Measurements from ENCODE around the gene DEF6.
A peak's percentile ranks its signal among the peaks of the same experiment; 100 is the strongest.
"Not testable (repeated sequence)": the region's sequence is repeated elsewhere in the genome, so short reads cannot be mapped to it uniquely, and the experiment has no call there.

The DEF6 gene

DNA sequence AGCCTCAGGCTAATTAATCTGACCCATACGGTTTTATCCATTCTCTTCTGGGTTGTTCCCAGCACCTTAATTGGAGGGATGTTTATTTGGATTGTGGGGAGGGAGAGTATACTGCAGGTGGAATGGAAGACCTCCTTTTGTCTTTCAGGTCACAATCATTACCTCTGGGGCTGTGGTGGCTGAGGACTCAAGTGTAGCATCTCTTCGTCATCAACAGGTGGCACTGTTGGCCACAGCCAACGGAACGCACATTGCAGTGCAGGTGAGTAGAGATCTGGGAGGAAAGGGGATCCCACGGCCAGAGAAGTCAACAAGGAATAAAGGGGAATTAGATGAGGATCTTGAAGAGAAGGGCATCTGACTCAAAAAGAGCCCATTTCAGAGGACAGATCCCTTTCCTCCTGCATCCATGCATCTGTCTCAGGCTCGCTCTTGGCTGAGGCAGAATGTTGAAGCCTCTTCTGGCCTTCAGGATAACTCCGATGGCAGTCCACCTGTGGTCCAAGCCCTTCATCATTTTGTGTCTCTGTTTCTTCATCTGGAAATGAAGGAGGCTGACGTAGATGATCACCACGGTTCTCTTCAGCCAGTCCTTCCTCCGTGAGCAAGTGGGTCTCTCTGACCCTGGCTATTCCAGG lies 3.2 kb upstream of the DEF6 start:
- Mint-ChIP-seq H3K4me3 (no peak overlapping the region), H3K27me3 (no peaks in the 10 kb centered on the region), H3K27ac (peak overlapping the region; percentile 12), H3K9me3 (no peaks in the 10 kb centered on the region), H3K36me3 (ENCODE audit: low read depth) (peaks cover 78% of the 10 kb centered on the region), H3K4me1 (ENCODE audit: low read depth) (peaks cover 15% of the 10 kb centered on the region)
- peak; percentile 64 for DNase-seq

- Mint-ChIP-seq H3K4me3 (no peak overlapping the region), H3K36me3 (ENCODE audit: low read depth) (peaks cover 80% of the 10 kb centered on the region), H3K4me1 (ENCODE audit: low read depth) (peaks cover 21% of the 10 kb centered on the region), H3K9me3 (no peaks in the 10 kb centered on the region), H3K27me3 (no peaks in the 10 kb centered on the region), H3K27ac (no peak overlapping the region)
- DNase-seq = no peak
Observed at GRCh38 chr6:35295036-35295435, 2.6 kb upstream of the DEF6 start.

GRCh38 chr6:35295521-35296315 lies 1.9 kb upstream of the DEF6 start:
- H3K27me3 Mint-ChIP-seq = no peaks in the 10 kb centered on the region
- H3K36me3 Mint-ChIP-seq (ENCODE audit: low read depth) = peaks cover 80% of the 10 kb centered on the region
- H3K4me3 Mint-ChIP-seq = no peak overlapping the region
- H3K27ac Mint-ChIP-seq = no peak overlapping the region
- peaks cover 28% of the 10 kb centered on the region for H3K4me1 Mint-ChIP-seq (ENCODE audit: low read depth)
- DNase-seq = no peak
- H3K9me3 Mint-ChIP-seq = no peaks in the 10 kb centered on the region

DNA sequence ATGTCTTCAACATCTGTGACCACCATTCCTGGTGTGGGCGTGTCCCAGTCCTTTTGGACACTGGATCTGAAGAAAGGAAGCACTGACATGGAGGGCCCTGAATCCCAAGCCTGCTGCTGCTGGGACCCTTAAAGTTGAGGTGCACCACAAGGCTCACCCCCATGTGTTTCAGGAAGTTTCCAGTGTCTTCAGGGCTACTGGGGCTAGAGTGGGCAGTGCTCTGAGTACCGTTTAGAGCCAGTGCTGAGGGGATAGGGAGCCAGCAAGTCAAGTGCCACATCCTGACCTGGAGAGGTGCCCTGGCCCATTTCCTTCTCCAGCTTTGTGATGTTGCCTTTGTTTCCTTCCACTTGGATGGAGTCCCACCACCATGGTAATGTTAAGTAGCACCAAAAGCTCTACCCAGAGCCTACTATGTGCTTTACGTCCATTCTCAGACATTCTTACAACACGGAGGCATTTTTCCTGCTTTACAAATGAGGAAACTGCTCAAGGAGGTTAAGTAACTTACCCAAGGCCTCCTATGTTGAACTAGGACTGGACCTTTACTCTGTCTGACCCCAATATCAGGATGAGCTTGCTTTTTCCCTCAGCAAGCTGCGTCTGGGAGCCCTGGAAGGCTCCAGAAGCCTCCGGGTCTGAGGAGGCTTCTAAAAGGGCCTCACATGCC lies 552 bp upstream of the DEF6 start:
- DNase-seq = no peak
- no peaks in the 10 kb centered on the region for H3K9me3 Mint-ChIP-seq
- H3K4me3 Mint-ChIP-seq = peak overlapping the region; percentile 87
- peaks cover 75% of the 10 kb centered on the region for H3K36me3 Mint-ChIP-seq (ENCODE audit: low read depth)
- peaks cover 42% of the 10 kb centered on the region for H3K4me1 Mint-ChIP-seq (ENCODE audit: low read depth)
- no peaks in the 10 kb centered on the region for H3K27me3 Mint-ChIP-seq
- H3K27ac Mint-ChIP-seq = peak overlapping the region; percentile 99

DNA sequence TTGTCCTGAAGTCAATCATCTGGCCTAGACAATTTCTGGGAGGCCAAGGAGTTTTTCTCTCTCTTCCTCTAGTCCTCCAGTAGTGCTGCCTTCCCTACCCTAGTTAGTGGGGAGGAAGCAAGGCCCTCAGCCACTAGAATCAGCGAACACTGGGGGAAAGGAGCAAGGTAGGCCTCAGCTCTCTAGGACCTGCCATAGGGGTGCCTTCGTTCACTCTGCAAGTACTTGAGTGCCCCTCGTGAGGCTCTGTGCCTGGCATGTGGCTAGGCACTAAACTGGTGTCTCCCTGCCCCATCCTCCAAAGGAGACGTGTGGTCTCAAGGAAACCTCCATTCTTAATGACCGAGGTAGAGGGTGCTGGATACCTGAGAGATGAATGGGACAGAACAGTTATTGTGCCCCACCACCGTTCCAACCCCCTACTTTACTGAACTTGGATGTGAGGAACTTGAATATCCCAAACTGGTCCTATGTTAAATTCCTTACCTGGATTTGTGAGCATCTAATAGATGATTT lies 1.1 kb downstream of the DEF6 start:
- Mint-ChIP-seq H3K9me3 (no peaks in the 10 kb centered on the region), H3K27me3 (no peaks in the 10 kb centered on the region), H3K27ac (peak overlapping the region; percentile 99), H3K4me3 (peak overlapping the region; percentile 87), H3K36me3 (ENCODE audit: low read depth) (peaks cover 72% of the 10 kb centered on the region), H3K4me1 (ENCODE audit: low read depth) (peaks cover 58% of the 10 kb centered on the region)
- peak; percentile 56 for DNase-seq

DNA sequence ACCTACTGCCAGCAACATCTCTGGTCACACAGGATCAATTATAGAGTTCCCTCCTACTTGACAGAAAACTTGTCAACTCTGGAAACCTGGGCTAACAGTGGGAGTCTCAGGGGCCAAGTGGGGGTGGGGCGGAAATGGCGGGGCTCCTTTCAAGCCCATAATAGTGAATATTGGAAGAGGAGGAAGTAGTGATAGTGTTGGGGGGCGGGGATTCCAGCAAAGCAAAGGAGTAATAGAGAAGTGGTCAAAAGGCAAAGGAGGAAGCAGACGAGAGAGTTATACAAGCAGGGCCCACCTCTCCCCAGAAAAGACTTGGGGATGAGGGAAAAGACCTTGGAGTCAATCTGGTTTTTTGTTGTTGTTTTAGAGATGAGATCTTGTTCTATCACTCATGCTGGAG lies 2.1 kb downstream of the DEF6 start:
- DNase-seq = no peak
- Mint-ChIP-seq H3K27ac (peak overlapping the region; percentile 99), H3K27me3 (no peaks in the 10 kb centered on the region), H3K36me3 (ENCODE audit: low read depth) (peaks cover 71% of the 10 kb centered on the region), H3K9me3 (no peaks in the 10 kb centered on the region), H3K4me3 (peak overlapping the region; percentile 87), H3K4me1 (ENCODE audit: low read depth) (peaks cover 66% of the 10 kb centered on the region)

DNA sequence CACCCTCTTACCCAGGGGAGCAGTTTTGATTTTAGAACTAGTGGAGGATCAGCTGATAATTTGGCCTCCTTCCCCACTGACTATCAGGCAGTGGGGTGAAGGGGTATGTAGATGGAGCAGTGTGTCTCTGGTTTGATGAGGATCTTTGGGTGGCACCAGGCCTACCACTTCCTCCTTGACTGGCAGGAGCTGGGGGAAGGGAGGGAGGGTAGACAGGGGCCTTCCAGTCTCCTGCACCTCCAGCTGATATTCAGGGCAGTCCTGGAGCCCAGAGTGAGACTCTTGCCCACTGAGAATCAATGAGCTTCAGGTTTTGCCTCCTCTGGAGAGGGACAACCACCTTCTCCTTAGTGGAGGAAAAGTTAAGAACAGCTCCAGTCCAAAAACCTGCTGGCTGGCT lies 3.2 kb downstream of the DEF6 start:
- Mint-ChIP-seq H3K27ac (peak overlapping the region; percentile 99), H3K4me3 (peak overlapping the region; percentile 87), H3K27me3 (no peaks in the 10 kb centered on the region), H3K36me3 (ENCODE audit: low read depth) (peaks cover 59% of the 10 kb centered on the region), H3K9me3 (no peaks in the 10 kb centered on the region), H3K4me1 (ENCODE audit: low read depth) (peaks cover 68% of the 10 kb centered on the region)
- peak; percentile 39 for DNase-seq

GRCh38 chr6:35302604-35303241 lies 5.1 kb downstream of the DEF6 start:
- peaks cover 69% of the 10 kb centered on the region for H3K36me3 Mint-ChIP-seq (ENCODE audit: low read depth)
- H3K4me1 Mint-ChIP-seq (ENCODE audit: low read depth) = peaks cover 75% of the 10 kb centered on the region
- peak overlapping the region; percentile 82 for H3K4me3 Mint-ChIP-seq
- peak; percentile 86 for DNase-seq
- no peaks in the 10 kb centered on the region for H3K27me3 Mint-ChIP-seq
- H3K27ac Mint-ChIP-seq = peak overlapping the region; percentile 99
- no peaks in the 10 kb centered on the region for H3K9me3 Mint-ChIP-seq

- no peak for DNase-seq
- no peaks in the 10 kb centered on the region for H3K9me3 Mint-ChIP-seq
- H3K27ac Mint-ChIP-seq = peak overlapping the region; percentile 99
- peaks cover 69% of the 10 kb centered on the region for H3K36me3 Mint-ChIP-seq (ENCODE audit: low read depth)
- H3K4me1 Mint-ChIP-seq (ENCODE audit: low read depth) = peaks cover 78% of the 10 kb centered on the region
- peak overlapping the region; percentile 82 for H3K4me3 Mint-ChIP-seq
- no peaks in the 10 kb centered on the region for H3K27me3 Mint-ChIP-seq
Observed at GRCh38 chr6:35304299-35304698, 6.7 kb downstream of the DEF6 start.

GRCh38 chr6:35305117-35305516 lies 7.5 kb downstream of the DEF6 start:
- no peaks in the 10 kb centered on the region for H3K27me3 Mint-ChIP-seq
- peaks cover 78% of the 10 kb centered on the region for H3K4me1 Mint-ChIP-seq (ENCODE audit: low read depth)
- no peaks in the 10 kb centered on the region for H3K9me3 Mint-ChIP-seq
- H3K36me3 Mint-ChIP-seq (ENCODE audit: low read depth) = peaks cover 69% of the 10 kb centered on the region
- no peak overlapping the region for H3K4me3 Mint-ChIP-seq
- H3K27ac Mint-ChIP-seq = peak overlapping the region; percentile 50
- peak; percentile 48 for DNase-seq

GRCh38 chr6:35307138-35307537 lies 9.5 kb downstream of the DEF6 start:
- H3K27ac Mint-ChIP-seq = peak overlapping the region; percentile 57
- H3K27me3 Mint-ChIP-seq, H3K4me3 Mint-ChIP-seq, DNase-seq, H3K9me3 Mint-ChIP-seq: not testable (repeated sequence)
- peaks cover 78% of the 10 kb centered on the region for H3K4me1 Mint-ChIP-seq (ENCODE audit: low read depth)
- peaks cover 75% of the 10 kb centered on the region for H3K36me3 Mint-ChIP-seq (ENCODE audit: low read depth)

GRCh38 chr6:35308543-35308942 lies 10.9 kb downstream of the DEF6 start:
- Mint-ChIP-seq H3K36me3 (ENCODE audit: low read depth) (peaks cover 77% of the 10 kb centered on the region), H3K27ac (peak overlapping the region; percentile 96), H3K4me1 (ENCODE audit: low read depth) (peaks cover 77% of the 10 kb centered on the region)
- H3K27me3 Mint-ChIP-seq, H3K9me3 Mint-ChIP-seq, H3K4me3 Mint-ChIP-seq, DNase-seq: not testable (repeated sequence)

DNA sequence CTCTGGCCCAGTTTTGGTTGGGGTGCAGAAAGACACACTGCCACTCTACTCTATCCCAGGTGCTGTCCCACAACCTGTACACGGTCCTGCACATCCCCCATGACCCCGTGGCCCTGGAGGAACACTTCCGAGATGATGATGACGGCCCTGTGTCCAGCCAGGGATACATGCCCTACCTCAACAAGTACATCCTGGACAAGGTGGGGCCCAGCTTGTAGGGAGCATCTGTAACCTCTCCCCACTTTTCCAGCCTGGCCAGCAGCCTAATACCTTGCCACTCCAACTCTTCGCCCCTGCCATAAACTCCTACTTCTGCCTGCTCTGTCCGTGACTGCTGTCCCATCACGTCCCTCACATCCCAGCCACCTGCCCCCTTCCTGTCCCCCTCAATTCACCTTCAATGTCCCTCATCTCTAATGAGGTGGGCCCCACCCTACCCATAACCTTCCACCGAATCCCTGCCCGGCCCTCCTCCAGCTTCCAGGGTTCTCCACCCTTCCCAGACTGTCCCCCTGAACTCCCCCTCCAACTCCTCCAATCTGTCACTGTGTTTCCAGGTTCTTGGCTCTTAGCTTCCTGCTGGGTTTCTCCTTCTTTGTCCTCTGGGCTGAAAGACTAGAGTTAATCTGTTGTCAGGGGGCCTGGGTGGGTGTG lies 12.1 kb downstream of the DEF6 start:
- H3K9me3 Mint-ChIP-seq = no peaks in the 10 kb centered on the region
- peak overlapping the region; percentile 37 for H3K4me3 Mint-ChIP-seq
- peak overlapping the region; percentile 96 for H3K27ac Mint-ChIP-seq
- no peaks in the 10 kb centered on the region for H3K27me3 Mint-ChIP-seq
- no peak for DNase-seq
- peaks cover 79% of the 10 kb centered on the region for H3K36me3 Mint-ChIP-seq (ENCODE audit: low read depth)
- peaks cover 79% of the 10 kb centered on the region for H3K4me1 Mint-ChIP-seq (ENCODE audit: low read depth)

DNA sequence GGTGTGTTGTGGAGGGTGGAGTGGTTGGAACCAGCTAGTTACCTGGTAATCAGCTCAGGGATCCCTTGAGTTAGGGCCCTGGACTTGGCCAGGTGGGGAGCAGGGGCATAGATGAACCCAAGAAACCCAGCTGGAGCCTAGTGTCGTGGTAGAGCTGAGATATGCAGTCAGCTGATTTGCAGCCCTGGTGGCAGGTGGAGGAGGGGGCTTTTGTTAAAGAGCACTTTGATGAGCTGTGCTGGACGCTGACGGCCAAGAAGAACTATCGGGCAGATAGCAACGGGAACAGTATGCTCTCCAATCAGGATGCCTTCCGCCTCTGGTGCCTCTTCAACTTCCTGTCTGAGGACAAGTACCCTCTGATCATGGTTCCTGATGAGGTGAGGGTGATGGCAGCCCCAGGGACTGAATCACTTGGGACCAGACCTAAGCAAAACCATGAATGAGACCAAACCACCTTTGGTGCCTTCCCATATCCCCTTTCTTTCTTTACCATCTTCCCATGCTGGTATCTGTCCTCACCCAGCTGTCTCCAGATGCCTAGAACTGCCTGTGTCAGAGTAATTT lies 12.7 kb downstream of the DEF6 start:
- H3K4me3 Mint-ChIP-seq = peak overlapping the region; percentile 37
- H3K4me1 Mint-ChIP-seq (ENCODE audit: low read depth) = peaks cover 85% of the 10 kb centered on the region
- H3K27ac Mint-ChIP-seq = peak overlapping the region; percentile 96
- H3K36me3 Mint-ChIP-seq (ENCODE audit: low read depth) = peaks cover 85% of the 10 kb centered on the region
- DNase-seq = peak; percentile 55
- no peaks in the 10 kb centered on the region for H3K9me3 Mint-ChIP-seq
- no peaks in the 10 kb centered on the region for H3K27me3 Mint-ChIP-seq

Measured in activated T-cell treated with anti-CD3 and anti-CD28 coated beads, Interleukin-2, amount 50 U/mL, for 24 hours (primary cell).